Measurements from ENCODE around the gene DNAAF9. TPM values are rescaled to one million over a fixed set of nuclear protein-coding genes. Genes with fewer than 3 reads are reported as not detected.
A peak's percentile ranks its signal among the peaks of the same experiment; 100 is the strongest.
"Not testable (repeated sequence)": the region's sequence is repeated elsewhere in the genome, so short reads cannot be mapped to it uniquely, and the experiment has no call there.

Gene DNAAF9
- total RNA-seq, 2 donors from 2014 or later: 0.66 to 2.4 TPM

- H3K36me3 Mint-ChIP-seq: peaks cover 0 to 7% of the 10 kb centered on the region in 2 donors
- peak; percentile 100 for ATAC-seq
- H3K9me3 Mint-ChIP-seq: no peaks in the 10 kb centered on the region
- H3K27ac Mint-ChIP-seq: peak overlapping the region; percentile 63 to 69
- DNase-seq (ENCODE audit: low spot score in 2 of 2): peak; percentile 62 to 64
These were observed 12.8 kb upstream of the DNAAF9 start for GRCh38 chr20:3420211-3420707.

- H3K27ac Mint-ChIP-seq; H3K9me3 Mint-ChIP-seq; ATAC-seq; DNase-seq (ENCODE audit: low spot score in 2 of 2); H3K36me3 Mint-ChIP-seq: not testable (repeated sequence)
These were observed 10.7 kb upstream of the DNAAF9 start for GRCh38 chr20:3418161-3418560.

GRCh38 chr20:3414122-3414521, 6.7 kb upstream of the DNAAF9 start:
- DNase-seq (ENCODE audit: low spot score in 2 of 2) (no peak), ATAC-seq (no peak)
- no peak overlapping the region for H3K27ac Mint-ChIP-seq
- no peaks in the 10 kb centered on the region for H3K9me3 Mint-ChIP-seq
- H3K36me3 Mint-ChIP-seq: peaks cover 0 to 7% of the 10 kb centered on the region in 2 donors

- no peak overlapping the region for H3K27ac Mint-ChIP-seq
- ATAC-seq (no peak), DNase-seq (ENCODE audit: low spot score in 2 of 2) (no peak)
- no peaks in the 10 kb centered on the region for H3K9me3 Mint-ChIP-seq
- H3K36me3 Mint-ChIP-seq: peaks cover 2 to 7% of the 10 kb centered on the region in 2 donors
These were observed 6.0 kb upstream of the DNAAF9 start for GRCh38 chr20:3413393-3413889.

- H3K27ac Mint-ChIP-seq: no peak overlapping the region
- no peaks in the 10 kb centered on the region for H3K9me3 Mint-ChIP-seq
- ATAC-seq: no peak
- DNase-seq (ENCODE audit: low spot score in 2 of 2): no peak
- H3K36me3 Mint-ChIP-seq: peaks cover 7 to 8% of the 10 kb centered on the region in 2 donors
These were observed 5.3 kb upstream of the DNAAF9 start for GRCh38 chr20:3412600-3413392.

GRCh38 chr20:3410464-3410863, 3.0 kb upstream of the DNAAF9 start:
- Mint-ChIP-seq H3K36me3 (peaks cover 0 to 8% of the 10 kb centered on the region in 2 donors), H3K9me3 (no peaks in the 10 kb centered on the region), H3K27ac (no peak overlapping the region)
- ATAC-seq (no peak), DNase-seq (ENCODE audit: low spot score in 2 of 2) (no peak)

GRCh38 chr20:3409417-3409816, 1.9 kb upstream of the DNAAF9 start:
- H3K36me3 Mint-ChIP-seq: peaks cover 0 to 8% of the 10 kb centered on the region in 2 donors
- no peak for ATAC-seq
- DNase-seq (ENCODE audit: low spot score in 2 of 2): no peak
- H3K9me3 Mint-ChIP-seq: no peaks in the 10 kb centered on the region
- H3K27ac Mint-ChIP-seq: peak overlapping the region in 1 of 2 donors; percentile 81

- Mint-ChIP-seq H3K9me3 (no peaks in the 10 kb centered on the region), H3K27ac (peak overlapping the region; percentile 81 to 85), H3K36me3 (peaks cover 0 to 8% of the 10 kb centered on the region in 2 donors)
- peak; percentile 57 to 67 for DNase-seq (ENCODE audit: low spot score in 2 of 2)
- ATAC-seq: peak; percentile 69 to 74
These were observed 535 bp upstream of the DNAAF9 start for GRCh38 chr20:3407771-3408637.

GRCh38 chr20:3406481-3407039, 909 bp downstream of the DNAAF9 start:
- Mint-ChIP-seq H3K27ac (no peak overlapping the region), H3K9me3 (no peaks in the 10 kb centered on the region), H3K36me3 (peaks cover 0 to 8% of the 10 kb centered on the region in 2 donors)
- DNase-seq (ENCODE audit: low spot score in 2 of 2) (no peak), ATAC-seq (no peak)

- no peak overlapping the region for H3K27ac Mint-ChIP-seq
- ATAC-seq: no peak
- no peaks in the 10 kb centered on the region for H3K9me3 Mint-ChIP-seq
- peaks cover 0 to 8% of the 10 kb centered on the region in 2 donors for H3K36me3 Mint-ChIP-seq
- no peak for DNase-seq (ENCODE audit: low spot score in 2 of 2)
These were observed 1.6 kb downstream of the DNAAF9 start for GRCh38 chr20:3405696-3406358.

GRCh38 chr20:3405139-3405538, 2.3 kb downstream of the DNAAF9 start:
- Mint-ChIP-seq H3K27ac (no peak overlapping the region), H3K9me3 (no peaks in the 10 kb centered on the region), H3K36me3 (peaks cover 0 to 8% of the 10 kb centered on the region in 2 donors)
- ATAC-seq (no peak), DNase-seq (ENCODE audit: low spot score in 2 of 2) (no peak)

GRCh38 chr20:3404402-3404801, 3.1 kb downstream of the DNAAF9 start:
- ATAC-seq: no peak

GRCh38 chr20:3403741-3404140, 3.7 kb downstream of the DNAAF9 start:
- H3K27ac Mint-ChIP-seq: no peak overlapping the region
- H3K36me3 Mint-ChIP-seq: peaks cover 0 to 8% of the 10 kb centered on the region in 2 donors
- no peak for ATAC-seq

More at GRCh38 chr20:3404402-3404801, 3.1 kb downstream of the DNAAF9 start:
- no peak for DNase-seq (ENCODE audit: low spot score in 2 of 2)
- H3K27ac Mint-ChIP-seq: no peak overlapping the region
- H3K36me3 Mint-ChIP-seq: peaks cover 0 to 8% of the 10 kb centered on the region in 2 donors
- H3K9me3 Mint-ChIP-seq: no peaks in the 10 kb centered on the region

GRCh38 chr20:3402453-3402852, 5.0 kb downstream of the DNAAF9 start:
- no peaks in the 10 kb centered on the region for H3K9me3 Mint-ChIP-seq
- H3K27ac Mint-ChIP-seq: no peak overlapping the region
- ATAC-seq (no peak), DNase-seq (ENCODE audit: low spot score in 2 of 2) (no peak)
- no peaks in the 10 kb centered on the region for H3K36me3 Mint-ChIP-seq

More at GRCh38 chr20:3403741-3404140, 3.7 kb downstream of the DNAAF9 start:
- no peaks in the 10 kb centered on the region for H3K9me3 Mint-ChIP-seq
- no peak for DNase-seq (ENCODE audit: low spot score in 2 of 2)

GRCh38 chr20:3400260-3401155, 7.0 kb downstream of the DNAAF9 start:
- DNase-seq (ENCODE audit: low spot score in 2 of 2) (no peak), ATAC-seq (no peak)
- peaks cover 0 to 11% of the 10 kb centered on the region in 2 donors for H3K36me3 Mint-ChIP-seq
- no peak overlapping the region for H3K27ac Mint-ChIP-seq
- H3K9me3 Mint-ChIP-seq: peaks cover 5 to 10% of the 10 kb centered on the region in 2 donors

Measured in activated naive CD4-positive, alpha-beta T cell treated with anti-CD3 and anti-CD28 coated beads, Interleukin-2, amount 50 U/mL, for 72 hours (primary cell).